Measurements from ENCODE around the gene ASIC3.

The ASIC3 gene

DNA sequence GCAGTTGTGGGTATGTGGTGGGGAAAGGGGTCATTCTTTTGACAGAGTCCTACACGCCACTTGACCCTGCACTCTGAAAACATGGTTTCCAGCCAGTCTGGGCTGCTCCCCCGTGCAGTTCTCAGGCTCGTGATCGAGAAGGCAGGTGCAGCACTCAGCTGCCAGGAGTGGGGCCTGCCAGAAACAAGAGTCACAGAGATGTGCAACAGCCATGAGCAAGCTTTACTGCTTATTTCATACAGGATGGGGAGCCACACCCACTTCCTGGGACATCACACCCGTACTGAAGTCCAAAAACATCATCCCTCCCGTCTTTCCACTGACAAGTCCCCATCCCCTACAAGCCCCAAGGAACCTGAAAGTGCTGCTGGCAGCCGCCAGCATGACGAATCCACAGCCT is 33.4 kb upstream of the ASIC3 start:
- TF ChIP-seq, protein P1, sequence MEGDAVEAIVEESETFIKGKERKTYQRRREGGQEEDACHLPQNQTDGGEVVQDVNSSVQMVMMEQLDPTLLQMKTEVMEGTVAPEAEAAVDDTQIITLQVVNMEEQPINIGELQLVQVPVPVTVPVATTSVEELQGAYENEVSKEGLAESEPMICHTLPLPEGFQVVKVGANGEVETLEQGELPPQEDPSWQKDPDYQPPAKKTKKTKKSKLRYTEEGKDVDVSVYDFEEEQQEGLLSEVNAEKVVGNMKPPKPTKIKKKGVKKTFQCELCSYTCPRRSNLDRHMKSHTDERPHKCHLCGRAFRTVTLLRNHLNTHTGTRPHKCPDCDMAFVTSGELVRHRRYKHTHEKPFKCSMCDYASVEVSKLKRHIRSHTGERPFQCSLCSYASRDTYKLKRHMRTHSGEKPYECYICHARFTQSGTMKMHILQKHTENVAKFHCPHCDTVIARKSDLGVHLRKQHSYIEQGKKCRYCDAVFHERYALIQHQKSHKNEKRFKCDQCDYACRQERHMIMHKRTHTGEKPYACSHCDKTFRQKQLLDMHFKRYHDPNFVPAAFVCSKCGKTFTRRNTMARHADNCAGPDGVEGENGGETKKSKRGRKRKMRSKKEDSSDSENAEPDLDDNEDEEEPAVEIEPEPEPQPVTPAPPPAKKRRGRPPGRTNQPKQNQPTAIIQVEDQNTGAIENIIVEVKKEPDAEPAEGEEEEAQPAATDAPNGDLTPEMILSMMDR (IDR thresholded peaks at IDR 0.05; ENCODE audit: low read depth, low read length), result no peak
- no peak overlapping the region for H3K4me3 ChIP-seq (ENCODE audit: low read depth, low read length)

- no peak overlapping the region for H3K4me3 ChIP-seq (ENCODE audit: low read depth, low read length)
- TF ChIP-seq, protein P1 (IDR thresholded peaks at IDR 0.05; ENCODE audit: low read depth, low read length), result no peak
Measured at GRCh38 chr7:151015967-151016366, 32.4 kb upstream of the ASIC3 start.

GRCh38 chr7:151016505-151016904 is 31.8 kb upstream of the ASIC3 start:
- no peak overlapping the region for H3K4me3 ChIP-seq (ENCODE audit: low read depth, low read length)
- TF ChIP-seq, protein P1 (IDR thresholded peaks at IDR 0.05; ENCODE audit: low read depth, low read length), result no peak

GRCh38 chr7:151016942-151017341 is 31.4 kb upstream of the ASIC3 start:
- TF ChIP-seq, protein P1 (IDR thresholded peaks at IDR 0.05; ENCODE audit: low read depth, low read length), result no peak

GRCh38 chr7:151017370-151017952 is 30.9 kb upstream of the ASIC3 start:
- H3K4me3 ChIP-seq (ENCODE audit: low read depth, low read length), result no peak overlapping the region
- TF ChIP-seq, protein P1 (IDR thresholded peaks at IDR 0.05; ENCODE audit: low read depth, low read length), result no peak

More at GRCh38 chr7:151016942-151017341, 31.4 kb upstream of the ASIC3 start:
- H3K4me3 ChIP-seq (ENCODE audit: low read depth, low read length), result no peak overlapping the region

DNA sequence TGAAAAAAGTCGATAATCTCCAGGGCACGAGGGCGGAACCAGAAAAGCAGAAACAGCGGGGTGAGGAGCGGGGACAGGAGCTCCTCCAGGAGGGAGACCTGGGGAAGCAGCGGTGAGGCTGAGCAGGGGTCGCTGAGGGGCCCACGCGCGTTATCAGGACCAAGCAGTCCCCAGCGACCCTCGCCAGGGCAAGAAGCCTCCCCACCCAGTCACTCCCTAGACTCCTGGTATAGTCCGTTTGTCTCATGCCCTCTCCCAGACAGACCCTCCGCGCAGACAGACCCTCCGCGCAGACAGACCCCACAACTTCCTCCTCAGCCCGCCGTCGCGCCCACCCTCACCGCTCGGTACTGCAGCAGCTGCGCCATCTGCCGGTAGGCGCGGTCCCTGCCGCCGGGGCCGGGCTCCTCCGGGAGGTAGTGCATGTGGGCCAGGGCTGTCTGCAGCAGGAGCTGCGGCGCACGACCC is 30.3 kb upstream of the ASIC3 start:
- TF ChIP-seq, protein P1 (IDR thresholded peaks at IDR 0.05; ENCODE audit: low read depth, low read length), result peak; percentile 92
- no peak overlapping the region for H3K4me3 ChIP-seq (ENCODE audit: low read depth, low read length)

DNA sequence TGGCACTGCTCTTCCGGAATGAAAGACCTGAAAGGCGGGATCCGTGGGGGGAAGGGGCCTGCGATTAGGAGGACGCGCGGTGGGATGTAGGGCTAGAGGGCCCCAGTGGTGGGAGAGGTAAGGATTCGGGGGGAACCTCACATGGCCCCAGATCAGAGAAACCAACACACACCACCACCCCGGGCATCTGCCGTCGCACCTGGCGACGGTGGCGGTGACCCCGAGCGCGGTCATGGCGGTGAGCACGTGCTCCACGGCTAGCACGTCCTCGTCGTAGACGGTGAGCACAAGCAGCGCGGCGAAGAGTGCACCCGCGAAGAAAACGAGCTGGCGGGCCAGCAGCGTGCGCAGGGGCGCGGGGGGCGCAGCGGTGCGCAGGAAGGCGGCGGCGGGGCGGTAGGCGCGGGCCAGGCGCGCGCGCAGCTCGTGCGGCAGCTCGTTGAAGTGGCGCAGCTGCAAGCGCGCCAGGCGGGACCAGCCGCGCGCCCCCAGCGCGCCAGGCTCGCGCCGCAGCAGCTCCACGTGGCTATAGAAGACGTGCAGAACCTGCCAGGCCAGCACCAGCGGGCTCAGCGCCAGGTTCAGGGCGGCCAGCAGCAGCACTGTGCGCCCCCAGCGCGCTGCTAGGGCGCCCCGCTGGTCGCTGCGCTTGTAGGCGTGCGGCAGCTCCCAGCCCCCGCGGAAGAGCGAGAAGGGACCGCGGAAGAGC is 29.8 kb upstream of the ASIC3 start:
- no peak overlapping the region for H3K4me3 ChIP-seq (ENCODE audit: low read depth, low read length)
- TF ChIP-seq, protein P1 (IDR thresholded peaks at IDR 0.05; ENCODE audit: low read depth, low read length), result no peak
